GM13977 (cell line): Measurements from ENCODE around the gene AMPD3.

Experiments used
- DNase-seq: peaks from one replicate; pipeline ENCODE4 v3.0.0; 2012; ENCODE audit warnings: low spot score
- in situ Hi-C: fragments of 300-500 bp; cut with MboI; formaldehyde crosslinking; loops from one replicate; pipeline ENCODE4 v1.12.0; 2022; ENCODE audit warnings: low sequenced_read_pairs, low pct_unique_long_range_greater_than_20kb, mixed read lengths, inconsistent platforms; ENCODE audit not compliant: unreplicated experiment
- TF ChIP-seq, protein P1 (sequence below): IDR thresholded peaks from 2 replicates; pipeline ENCODE4 v1.5.1; 2012; ENCODE audit warnings: mild to moderate bottlenecking, control low read depth; ENCODE audit not compliant: insufficient read depth; ENCODE audit errors: extremely low read depth, missing control alignments

Gene AMPD3

DNA sequence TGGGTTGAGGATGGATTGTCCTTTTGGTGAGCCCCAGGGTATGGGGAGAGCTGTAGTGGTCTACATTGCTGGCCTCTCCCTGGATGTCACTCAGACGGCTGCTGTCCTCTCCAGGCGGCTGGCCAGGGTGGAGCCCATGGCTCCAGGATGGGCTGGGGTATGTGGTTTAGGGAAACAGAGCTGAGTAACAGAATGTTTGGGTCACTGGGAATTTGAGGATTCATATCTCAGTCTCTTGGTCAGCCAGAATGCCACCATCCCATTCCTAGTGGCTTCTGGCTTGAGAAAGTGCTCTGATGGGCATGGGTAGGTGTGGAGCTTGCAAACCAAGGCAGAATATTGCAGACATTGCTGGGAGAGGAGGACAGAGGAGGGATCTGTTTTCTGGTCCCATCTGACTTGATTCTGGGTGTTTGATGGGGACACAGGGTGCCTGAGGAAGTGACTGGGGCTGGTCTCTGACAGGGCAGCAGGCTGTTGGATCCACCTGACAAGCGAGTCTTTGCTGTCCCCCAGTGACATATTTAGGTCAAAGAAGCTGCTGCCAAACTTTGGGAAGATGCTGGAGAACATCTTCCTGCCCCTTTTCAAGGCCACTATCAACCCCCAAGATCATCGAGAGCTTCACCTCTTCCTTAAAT, 41.4 kb downstream of the AMPD3 start:
- in situ Hi-C loops: no loop called here
- peak; percentile 5 for DNase-seq
- TF ChIP-seq, protein P1, sequence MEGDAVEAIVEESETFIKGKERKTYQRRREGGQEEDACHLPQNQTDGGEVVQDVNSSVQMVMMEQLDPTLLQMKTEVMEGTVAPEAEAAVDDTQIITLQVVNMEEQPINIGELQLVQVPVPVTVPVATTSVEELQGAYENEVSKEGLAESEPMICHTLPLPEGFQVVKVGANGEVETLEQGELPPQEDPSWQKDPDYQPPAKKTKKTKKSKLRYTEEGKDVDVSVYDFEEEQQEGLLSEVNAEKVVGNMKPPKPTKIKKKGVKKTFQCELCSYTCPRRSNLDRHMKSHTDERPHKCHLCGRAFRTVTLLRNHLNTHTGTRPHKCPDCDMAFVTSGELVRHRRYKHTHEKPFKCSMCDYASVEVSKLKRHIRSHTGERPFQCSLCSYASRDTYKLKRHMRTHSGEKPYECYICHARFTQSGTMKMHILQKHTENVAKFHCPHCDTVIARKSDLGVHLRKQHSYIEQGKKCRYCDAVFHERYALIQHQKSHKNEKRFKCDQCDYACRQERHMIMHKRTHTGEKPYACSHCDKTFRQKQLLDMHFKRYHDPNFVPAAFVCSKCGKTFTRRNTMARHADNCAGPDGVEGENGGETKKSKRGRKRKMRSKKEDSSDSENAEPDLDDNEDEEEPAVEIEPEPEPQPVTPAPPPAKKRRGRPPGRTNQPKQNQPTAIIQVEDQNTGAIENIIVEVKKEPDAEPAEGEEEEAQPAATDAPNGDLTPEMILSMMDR: no peak

DNA sequence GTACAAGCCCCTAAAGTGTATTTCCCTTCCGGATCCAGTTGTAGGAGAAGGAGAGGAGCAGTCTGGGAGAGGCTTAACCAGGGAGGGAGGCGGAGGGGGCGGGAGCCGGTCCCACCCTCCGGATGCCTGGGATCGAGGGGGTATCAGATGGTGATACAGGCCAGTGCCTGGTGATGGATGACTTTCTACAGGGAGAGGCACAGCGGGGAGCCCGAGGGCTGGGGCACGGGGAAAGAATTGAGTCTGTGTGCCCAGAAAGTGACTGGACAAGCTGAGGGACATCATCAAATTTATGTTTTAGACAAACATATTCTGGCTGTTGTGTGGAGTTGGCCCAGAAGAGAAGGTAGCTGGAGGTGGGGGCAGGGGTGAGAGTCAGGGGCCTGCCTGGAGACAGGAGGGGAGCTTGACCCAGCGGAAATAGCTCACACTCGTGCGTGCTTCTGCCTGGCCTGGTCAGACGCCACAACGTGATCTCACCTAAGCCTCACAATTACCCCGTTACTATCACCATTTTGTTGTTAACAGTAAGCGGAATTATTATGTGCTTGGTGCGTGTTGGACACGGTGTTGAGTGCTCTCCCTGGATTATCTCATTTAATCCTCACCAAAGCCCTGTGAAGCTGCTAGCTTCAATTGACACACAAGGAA, 42.4 kb downstream of the AMPD3 start:
- peak; percentile 5 for DNase-seq
- in situ Hi-C loops: no loop called here
- TF ChIP-seq, protein P1: no peak

DNA sequence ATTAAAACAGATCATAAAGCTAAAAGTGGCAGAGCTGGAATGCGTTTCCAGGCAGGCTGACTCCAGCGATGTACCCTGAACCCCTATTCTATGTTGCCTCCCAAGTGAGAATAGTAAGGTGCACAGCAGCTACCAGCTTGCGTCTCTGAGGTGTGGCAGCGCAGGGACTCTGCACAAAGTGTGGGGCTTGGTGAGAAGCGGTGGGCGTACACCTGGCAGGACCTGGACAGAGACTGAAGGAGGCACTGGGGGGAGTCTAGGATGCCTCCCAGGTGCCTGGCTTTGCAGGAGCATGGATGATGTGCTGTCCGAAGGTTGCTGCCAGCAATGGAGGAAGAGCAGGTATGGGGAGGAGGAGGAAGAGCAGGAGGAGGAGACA, 42.9 kb downstream of the AMPD3 start:
- TF ChIP-seq, protein P1: no peak
- peak; percentile 5 for DNase-seq
- in situ Hi-C loops: no loop called here

DNA sequence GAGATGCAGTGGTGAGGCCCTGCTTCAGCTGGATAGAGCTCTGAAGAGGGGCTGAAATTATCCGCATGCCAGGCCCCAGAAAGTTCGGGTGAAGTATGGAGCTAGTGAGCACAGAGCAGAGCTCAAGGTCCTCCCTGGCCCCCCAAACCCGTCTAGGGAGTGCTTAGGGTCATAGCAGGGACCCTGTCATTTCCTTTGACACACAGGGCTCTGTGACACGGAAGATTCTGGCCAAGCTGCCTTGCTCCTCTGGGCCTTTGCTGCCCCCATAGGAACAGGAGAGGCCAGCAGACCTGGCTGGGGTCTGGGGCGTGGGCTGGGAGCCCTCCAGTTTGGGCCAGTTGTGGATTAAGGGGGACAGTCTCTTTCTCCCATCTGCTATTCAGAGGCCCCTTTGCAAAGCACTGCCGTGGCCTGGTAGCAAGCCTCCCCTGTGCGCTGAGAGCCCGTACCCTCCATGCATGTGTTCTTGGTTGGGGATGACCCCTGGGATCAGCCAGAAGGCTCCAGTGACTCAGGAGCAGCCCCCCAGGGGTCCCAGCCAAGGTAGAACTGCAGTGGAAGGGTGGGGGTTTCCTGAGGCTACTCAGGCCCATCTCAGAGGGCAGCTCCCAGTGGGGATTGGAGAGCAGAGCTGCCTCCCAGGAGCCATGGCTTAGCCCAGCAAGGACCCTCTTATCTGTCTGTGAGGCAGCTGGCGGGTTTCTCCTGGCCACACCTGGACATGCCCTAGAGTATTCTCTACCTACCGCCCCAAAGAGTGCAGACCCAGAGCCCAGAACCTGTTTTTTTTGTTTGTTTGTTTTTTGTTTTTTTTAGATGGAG, 43.6 kb downstream of the AMPD3 start:
- TF ChIP-seq, protein P1: no peak
- DNase-seq: peak; percentile 12
- in situ Hi-C loops: no loop called here

DNA sequence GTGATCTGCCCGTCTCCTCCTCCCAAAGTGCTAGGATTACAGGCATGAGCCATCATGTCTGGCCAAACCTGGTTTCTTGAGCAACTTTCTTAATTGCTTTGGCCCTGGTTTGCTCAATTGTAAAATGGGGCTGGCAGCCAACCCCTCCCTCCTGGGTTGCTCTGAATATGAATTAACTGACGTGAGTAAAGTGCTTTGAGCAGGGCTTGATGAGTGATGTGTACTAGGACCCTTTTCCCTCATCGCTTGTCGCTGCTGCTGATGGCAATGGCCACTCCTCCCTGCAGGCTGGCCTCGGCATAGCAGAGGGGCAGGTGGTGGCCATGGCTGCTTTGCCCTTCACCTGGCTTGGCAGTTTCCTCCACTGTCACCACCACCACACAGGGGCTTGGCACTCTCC, 44.4 kb downstream of the AMPD3 start:
- TF ChIP-seq, protein P1: no peak
- in situ Hi-C loops: no loop called here
- no peak for DNase-seq

DNA sequence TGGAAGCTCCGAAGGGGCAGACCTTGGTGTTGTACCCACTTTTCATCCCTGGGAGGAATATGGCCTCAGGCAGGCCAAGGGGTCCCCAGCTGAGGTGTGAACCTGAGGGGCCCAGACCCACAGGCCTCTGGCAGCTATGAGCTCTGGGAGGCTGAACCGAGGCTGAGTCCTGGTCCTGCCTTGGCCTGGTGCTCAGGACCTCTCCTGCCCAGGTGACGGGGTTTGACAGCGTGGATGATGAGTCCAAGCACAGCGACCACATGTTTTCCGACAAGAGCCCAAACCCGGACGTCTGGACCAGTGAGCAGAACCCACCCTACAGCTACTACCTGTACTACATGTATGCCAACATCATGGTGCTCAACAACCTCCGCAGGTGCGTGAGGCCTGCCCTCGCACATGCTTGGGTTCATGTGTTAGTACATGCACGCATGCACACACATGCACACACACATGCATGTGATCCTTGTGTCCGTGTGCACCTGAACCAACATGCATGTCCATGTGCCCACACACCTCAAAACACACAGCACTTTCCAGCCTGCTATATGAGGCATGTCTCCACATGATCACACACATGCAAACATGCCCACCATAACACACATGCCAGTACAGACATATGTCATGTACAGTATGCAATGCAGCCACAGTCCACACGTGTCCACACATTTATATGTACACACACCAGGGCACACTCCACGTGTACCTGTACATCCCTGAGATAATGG, 45.0 kb downstream of the AMPD3 start:
- in situ Hi-C loops: no loop called here
- TF ChIP-seq, protein P1: no peak
- peak; percentile 4 for DNase-seq
